Mucosa of descending colon (tissue), 3 donors: ENCODE measurements around the gene ALPK3. TPM values are rescaled to one million over a fixed set of nuclear protein-coding genes. Genes with fewer than 3 reads are reported as not detected.

ENCODE experiments used
- ATAC-seq: fragments of 200-7000 bp; cut with Tn5 transposase; one replicate; pipeline ENCODE4 v1.9.1; 2020; ENCODE audit warnings: mild to moderate bottlenecking, moderate library complexity
- DNase-seq, 3 donors: peaks; one replicate each; pipeline ENCODE4 v3.0.0-alpha.2; 2020
- H3K36me3 ChIP-seq: fragments of 200-600 bp; one replicate; pipeline ENCODE4 v1.8.0; 2021; ENCODE audit warnings: low read depth, mild to moderate bottlenecking
- H3K4me1 ChIP-seq: fragments of 200-600 bp; one replicate; pipeline ENCODE4 v1.8.0; 2021; ENCODE audit warnings: low read depth, mild to moderate bottlenecking
- H3K4me3 ChIP-seq: fragments of 200-600 bp; one replicate; pipeline ENCODE4 v1.8.0; 2021; ENCODE audit warnings: mild to moderate bottlenecking
- H3K9me3 ChIP-seq: fragments of 200-600 bp; one replicate; pipeline ENCODE4 v1.8.0; 2021; ENCODE audit warnings: mild to moderate bottlenecking
- intact Hi-C, 2 donors: fragments of 100-400 bp; cut with DNase I in 1 of 2; cut with micrococcal nuclease in 1 of 2; formaldehyde crosslinking; loops; one replicate each; pipeline versions ENCODE4 v1.11.0 to v1.11.1; 2022; cut with DNase I, micrococcal nuclease
- total RNA-seq, 3 donors: library from RNA; stranded (reverse); fragmentation: NEBNext Ultra II Directional in 2 of 3; extraction: Animal tissue kit (Norgen Biotek cat#: 25700) in 2 of 3; gene quantifications; one replicate each; pipeline versions ENCODE4 v1.2.1 to v1.2.4, GENCODE V29; 2021 to 2023
- TF ChIP-seq, protein P1 (sequence below): fragments of 200-600 bp; IDR thresholded peaks from one replicate; pipeline ENCODE4 v1.8.0; 2022; ENCODE audit warnings: antibody characterized with exemption, mild to moderate bottlenecking
- donor health status: DM: no; HTN: no; CAD: no; lungs with moderate emphysema.
- donor health status: DM: no; HTN: no; CAD: no.
- donor health status: DM: no; HTN: yes; CAD: no.

The ALPK3 gene
- total RNA-seq, 3 donors from 2014 or later: 1.3 to 15.3 (median 1.9) TPM

DNA sequence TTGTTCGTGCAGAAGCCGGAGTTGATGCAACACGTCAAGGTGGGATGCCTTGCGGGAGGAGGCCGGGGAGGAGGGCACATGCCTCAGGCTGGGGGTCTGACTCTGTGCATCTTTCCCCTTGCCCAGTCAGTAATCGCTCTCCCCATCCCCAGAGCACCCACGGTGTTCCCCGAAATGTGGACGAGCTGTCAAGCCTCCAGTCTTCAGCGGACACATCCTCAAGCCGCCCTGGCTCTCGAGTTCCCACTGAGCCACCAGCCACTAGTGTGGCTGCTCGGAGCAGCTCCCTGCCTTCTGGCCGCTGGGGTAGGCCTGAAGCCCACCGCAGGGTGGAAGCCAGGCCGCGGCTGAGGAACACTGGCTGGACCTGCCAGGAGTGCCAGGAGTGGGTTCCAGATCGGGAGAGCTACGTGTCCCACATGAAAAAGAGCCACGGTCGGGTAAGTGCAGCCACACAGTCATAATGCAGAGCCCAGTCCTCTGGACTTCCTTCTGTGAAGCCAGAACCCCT, 18.7 kb upstream of the ALPK3 start:
- Histone ChIP-seq H3K9me3 (no peaks in the 10 kb centered on the region), H3K36me3 (peaks cover 16% of the 10 kb centered on the region), H3K4me1 (no peaks in the 10 kb centered on the region), H3K4me3 (no peak overlapping the region)
- no peak for DNase-seq
- no peak for ATAC-seq
- TF ChIP-seq, protein P1, sequence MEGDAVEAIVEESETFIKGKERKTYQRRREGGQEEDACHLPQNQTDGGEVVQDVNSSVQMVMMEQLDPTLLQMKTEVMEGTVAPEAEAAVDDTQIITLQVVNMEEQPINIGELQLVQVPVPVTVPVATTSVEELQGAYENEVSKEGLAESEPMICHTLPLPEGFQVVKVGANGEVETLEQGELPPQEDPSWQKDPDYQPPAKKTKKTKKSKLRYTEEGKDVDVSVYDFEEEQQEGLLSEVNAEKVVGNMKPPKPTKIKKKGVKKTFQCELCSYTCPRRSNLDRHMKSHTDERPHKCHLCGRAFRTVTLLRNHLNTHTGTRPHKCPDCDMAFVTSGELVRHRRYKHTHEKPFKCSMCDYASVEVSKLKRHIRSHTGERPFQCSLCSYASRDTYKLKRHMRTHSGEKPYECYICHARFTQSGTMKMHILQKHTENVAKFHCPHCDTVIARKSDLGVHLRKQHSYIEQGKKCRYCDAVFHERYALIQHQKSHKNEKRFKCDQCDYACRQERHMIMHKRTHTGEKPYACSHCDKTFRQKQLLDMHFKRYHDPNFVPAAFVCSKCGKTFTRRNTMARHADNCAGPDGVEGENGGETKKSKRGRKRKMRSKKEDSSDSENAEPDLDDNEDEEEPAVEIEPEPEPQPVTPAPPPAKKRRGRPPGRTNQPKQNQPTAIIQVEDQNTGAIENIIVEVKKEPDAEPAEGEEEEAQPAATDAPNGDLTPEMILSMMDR: no peak
- intact Hi-C loops: no loop called here

DNA sequence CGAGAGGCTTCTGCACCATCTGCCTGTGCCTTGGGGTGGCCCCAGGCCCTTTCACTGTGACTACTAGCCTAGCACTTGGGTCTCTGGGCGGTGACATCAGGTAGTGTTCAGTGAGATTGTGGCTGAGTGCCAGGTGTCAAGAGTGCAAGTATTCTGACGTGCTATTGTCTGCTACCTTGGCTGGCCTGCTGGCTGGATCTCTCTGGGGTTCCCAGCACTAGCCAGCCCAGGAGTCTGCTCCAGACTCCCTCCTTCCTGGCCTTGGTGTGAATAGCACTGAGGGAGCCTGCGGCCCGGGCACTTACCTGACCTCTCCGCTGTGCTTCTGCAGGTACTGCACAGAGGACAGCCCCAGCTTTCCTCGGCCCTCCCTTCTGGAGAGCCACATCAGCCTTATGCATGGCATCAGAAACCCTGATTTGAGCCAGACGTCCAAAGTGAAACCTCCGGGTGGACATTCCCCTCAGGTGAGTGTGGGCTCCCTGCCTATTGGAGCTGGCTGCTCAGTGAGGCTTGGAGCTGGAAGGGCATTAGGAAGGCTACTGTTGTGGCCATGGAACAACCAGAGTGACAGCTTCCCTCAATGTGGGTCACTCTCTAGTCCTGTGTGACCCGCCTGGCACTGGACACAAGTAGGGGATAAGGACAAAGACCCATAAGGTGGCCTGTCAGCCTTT, 17.5 kb upstream of the ALPK3 start:
- H3K9me3 ChIP-seq: no peaks in the 10 kb centered on the region
- ATAC-seq (no peak), DNase-seq (no peak)
- H3K4me3 ChIP-seq: no peak overlapping the region
- intact Hi-C loops: no loop called here
- no peaks in the 10 kb centered on the region for H3K4me1 ChIP-seq
- H3K36me3 ChIP-seq: peaks cover 16% of the 10 kb centered on the region
- TF ChIP-seq, protein P1: no peak

DNA sequence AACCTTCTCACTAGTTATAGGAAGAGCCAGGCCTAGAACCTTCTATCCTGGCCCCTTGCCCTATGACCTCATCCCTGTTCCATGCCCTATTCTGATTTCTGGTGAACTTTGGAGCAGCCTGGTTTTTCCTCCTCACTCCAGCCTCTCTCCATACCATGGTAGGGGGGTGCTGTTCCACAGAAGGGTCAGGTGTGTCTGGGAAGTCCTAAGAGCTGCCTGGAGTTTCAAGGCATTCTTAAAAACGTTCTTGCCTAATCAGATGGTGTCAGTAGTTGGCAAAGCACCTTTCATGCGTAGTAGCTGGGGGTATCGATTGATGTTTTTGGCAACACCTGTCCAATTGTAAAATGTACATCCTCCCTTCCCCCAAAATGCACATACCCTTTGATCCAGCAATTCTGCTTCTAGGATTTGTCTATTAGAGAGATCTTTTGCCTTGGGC, 16.8 kb upstream of the ALPK3 start:
- H3K4me3 ChIP-seq: no peak overlapping the region
- intact Hi-C loops: no loop called here
- TF ChIP-seq, protein P1: no peak
- peaks cover 16% of the 10 kb centered on the region for H3K36me3 ChIP-seq
- H3K4me1 ChIP-seq: no peaks in the 10 kb centered on the region
- H3K9me3 ChIP-seq: no peaks in the 10 kb centered on the region
- ATAC-seq (no peak), DNase-seq (no peak)

DNA sequence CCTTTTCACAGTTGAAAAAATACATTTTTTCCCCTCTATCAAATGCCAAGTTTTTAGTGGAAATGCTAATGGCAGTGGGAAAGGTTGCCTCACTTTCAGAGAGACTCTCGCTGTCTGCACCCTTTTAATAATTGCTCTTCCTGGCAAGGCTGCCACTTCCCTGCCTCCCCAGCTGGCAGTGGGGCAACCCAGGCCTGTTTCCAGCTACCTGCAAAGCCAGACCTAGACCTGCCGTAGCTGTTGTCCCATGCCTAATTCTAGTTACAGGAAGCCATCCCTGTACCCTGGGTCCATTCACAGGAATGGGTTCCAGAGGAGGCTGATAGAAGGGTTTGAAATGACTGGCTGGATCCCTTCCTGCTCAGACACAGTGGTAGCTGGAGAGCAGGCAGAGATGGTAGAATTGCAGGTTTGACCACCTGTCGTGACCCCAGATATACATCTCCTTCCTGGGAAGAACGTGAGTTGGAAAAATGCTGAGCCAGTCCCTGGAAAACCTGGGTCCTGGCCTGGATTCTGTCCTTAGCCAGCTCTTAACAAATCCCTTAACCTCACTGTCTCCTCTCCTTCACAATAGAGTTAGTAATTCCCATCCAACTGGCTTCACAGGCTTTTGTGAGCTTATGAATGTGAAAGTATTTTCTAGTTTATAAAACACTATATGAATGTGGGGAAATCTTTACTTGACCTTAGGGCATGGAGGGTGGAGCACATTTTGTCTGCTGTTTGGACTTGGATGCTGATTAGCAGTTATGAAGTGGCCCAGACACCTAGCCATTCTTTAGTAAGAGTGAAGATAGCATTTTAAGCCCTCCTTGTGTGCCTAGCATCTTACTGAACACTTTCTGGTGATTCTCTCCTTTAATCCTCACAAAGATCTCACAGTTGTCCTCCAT, 12.9 kb upstream of the ALPK3 start:
- ATAC-seq: no peak
- Histone ChIP-seq H3K36me3 (peaks cover 10% of the 10 kb centered on the region), H3K4me1 (no peaks in the 10 kb centered on the region), H3K4me3 (no peak overlapping the region), H3K9me3 (no peaks in the 10 kb centered on the region)
- intact Hi-C loops: no loop called here
- TF ChIP-seq, protein P1: no peak
- no peak for DNase-seq

DNA sequence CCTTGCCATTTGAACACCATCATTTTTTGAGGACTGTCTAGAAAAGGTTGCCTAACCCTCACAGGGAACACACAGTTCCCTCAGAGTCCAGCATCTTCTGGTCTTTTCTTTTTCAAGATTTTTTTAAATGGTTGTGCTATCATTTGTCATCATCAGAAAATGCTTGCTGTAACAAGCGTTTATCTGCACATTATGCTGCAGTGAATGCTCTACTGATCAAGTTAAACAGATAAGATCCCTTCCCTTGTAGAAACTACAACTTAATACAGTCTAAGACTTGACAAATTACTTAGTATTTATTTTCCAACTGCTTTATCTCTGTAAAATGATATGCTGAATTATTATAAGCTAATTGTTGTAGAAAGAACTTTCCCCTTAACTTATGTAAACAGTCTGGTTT, 11.9 kb upstream of the ALPK3 start:
- DNase-seq (no peak), ATAC-seq (no peak)
- Histone ChIP-seq H3K4me3 (no peak overlapping the region), H3K4me1 (no peaks in the 10 kb centered on the region), H3K9me3 (no peaks in the 10 kb centered on the region), H3K36me3 (peaks cover under 1% of the 10 kb centered on the region)
- TF ChIP-seq, protein P1: no peak
- intact Hi-C loops: no loop called here
